Stimulated activated CD4-positive, alpha-beta T cell treated with anti-CD3 and anti-CD28 coated beads, TNF-alpha, amount 100 ng/mL, for 48 hours (primary cell): ENCODE results near the gene COPB2.
"Not testable (repeated sequence)": the region's sequence is repeated elsewhere in the genome, so short reads cannot be mapped to it uniquely, and the experiment has no call there.

Source experiments
- DNase-seq, 3 donors: peaks; one replicate each; pipeline ENCODE4 v3.0.0-alpha.2; 2020; ENCODE audit warnings: low read depth in 3 of 3

The COPB2 gene

DNA sequence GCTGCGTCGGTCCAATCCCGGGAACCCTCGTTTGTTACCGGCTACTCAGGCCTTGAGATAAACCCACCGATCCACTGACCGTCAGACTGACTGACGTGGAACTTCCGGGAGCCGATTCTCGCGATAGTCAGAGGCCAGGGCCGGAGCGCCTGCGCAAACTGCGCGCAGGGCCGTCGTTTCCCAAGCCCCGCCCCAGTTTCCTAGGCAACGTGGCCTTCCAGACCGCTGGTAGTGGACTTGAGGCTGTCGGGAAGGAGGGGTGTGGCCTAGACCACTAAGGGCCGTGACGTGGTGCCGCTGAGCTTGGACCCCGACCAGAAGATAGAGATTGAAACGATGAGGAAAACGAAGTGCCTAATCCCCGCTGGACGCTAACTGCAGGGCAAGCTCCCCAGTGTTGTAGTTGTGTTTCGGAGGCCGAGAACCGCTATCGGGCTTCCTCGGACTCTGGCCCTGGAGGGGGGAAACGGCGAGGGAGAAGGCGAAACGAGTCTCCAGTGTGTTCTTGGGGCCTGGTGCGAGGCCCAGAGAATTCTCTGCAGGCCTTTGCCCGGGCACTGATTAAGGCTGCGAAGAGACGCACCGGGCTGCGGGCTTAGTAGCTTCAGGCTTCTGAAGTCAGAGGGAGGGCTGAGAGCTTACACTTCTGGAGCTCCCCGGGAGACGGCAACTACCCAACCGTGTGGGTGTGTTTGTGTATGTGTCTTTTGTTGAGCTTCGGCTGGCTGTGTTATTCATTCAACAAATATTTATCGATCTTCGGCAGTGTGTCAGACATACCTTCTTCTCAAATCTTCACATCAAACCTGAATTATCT, at the start of gene COPB2:
TSS of gene COPB2 (minus strand) at position 96 of the 817 bp plus-strand sequence. CDS start 97 bp downstream, outside the sequence.
- DNase-seq = peak; percentile 90 to 97 (median 96)

DNA sequence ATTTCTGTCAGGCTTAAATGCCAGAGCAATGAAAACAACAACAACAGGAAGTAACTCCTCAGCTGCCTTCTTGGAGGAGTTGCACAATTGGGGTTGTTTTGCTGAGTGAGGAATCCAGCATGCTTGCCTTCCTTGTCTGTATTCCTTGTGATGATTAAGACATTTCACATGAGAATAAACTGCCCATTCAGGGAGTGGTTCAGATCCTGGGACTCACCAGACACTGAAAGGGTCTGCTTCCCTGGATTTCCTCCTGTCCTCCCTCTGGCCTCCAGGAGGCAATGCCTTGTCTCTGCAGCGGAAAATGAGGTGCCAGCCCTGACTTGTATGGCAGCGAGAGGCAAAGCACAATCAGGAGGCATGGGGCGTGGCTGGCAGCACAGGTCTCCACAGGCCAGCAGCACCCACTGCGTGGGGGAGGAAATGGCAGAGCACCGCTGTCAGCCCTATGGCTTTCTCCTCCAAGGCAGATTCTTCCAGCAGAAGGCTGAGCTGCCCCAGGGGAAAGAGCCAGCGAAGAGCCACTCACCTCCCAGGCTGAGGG, 45.4 kb upstream of the COPB2 start:
- DNase-seq = no peak

DNA sequence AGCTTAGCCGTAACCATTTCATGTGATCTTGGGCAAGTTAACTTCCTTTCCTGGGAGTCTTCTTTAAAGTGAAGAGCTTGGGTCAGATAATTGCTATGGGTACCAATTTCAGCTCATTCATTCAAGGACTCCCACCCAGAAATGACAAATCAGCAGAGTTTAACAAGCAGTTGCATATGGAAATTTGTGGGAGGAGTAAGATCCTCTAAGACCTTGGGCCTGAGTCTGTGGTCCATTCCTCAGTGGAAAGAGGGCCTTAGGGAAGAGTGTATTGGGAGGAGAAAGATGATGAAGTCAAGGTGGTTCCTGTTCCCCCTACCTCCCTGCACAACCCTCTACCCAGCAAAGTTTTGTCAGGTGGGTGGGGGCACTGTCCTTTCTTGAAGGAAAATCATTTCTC, 44.8 kb upstream of the COPB2 start:
- no peak for DNase-seq

DNA sequence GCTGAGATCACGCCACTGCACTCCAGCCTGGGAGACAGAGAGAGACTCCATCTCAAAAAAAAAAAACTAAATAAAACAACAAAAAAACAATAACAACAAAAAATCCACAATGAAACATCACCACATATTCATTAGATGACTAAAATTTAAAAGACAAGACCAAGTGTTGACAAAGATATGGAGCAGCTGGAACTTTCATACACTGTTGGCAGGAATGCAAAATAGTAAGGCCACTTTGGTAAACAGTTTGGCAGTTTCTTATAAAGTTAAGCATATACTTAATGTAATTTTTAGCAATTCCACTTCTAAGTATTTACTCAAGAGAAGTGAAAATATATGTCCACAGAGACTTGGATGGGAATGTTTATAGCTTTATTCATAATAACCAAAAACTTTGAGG, 43.6 kb upstream of the COPB2 start:
- no peak for DNase-seq

DNA sequence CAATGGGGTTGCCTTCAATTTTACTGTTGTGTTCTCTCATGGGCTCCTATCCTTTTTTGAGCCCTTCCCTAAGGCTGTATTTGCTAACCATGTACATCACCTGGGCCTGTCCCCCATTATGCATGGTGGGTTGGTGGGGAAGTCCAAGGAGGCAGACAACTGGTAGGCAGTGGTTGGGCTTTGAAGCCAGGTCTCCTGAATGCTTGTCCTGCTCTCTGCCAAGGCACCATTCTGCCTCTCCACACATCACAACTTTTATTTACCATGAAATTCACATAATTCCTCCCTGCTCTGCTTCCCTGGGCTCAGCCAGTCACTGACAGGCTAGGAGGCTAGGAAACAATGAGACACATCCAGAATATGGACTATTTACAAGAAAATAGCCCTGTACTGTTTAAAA, 41.0 kb upstream of the COPB2 start:
- no peak for DNase-seq

DNA sequence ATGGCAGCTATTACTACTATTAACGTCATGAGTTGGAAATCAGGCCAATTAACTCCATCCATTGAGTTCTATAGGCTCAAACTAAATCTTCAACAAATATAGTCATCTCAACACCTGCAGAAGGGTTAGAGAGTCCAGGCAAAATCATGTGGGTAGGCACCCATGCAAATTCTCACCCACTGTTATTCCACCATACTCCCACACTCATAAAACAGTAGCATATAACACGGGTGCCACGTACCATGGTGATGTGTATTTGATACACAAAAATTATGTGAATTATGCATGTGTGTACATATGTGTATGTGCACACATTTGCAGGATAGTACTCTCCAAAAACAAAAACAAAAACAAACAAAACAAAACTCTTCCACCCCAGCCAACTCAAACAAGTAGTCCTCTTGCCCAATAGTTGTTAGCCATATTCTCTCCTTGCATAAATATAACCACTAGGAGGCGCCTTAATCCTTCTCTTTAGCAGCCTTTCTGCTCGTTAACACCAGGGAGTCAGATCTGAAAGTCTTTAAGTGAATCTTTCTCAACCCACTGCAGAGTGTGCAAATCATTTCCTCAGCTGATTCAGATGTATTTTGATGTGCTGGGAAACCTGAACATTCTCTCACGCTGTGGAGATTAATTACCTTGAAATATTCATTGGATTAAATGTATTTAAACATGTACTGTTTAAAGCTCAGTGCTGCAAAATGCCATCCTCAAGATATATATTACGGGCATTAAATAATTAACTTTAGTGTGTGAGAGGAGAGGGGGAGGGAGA, 38.0 kb upstream of the COPB2 start:
- DNase-seq = peak in 1 of 3 donors; percentile 4

DNA sequence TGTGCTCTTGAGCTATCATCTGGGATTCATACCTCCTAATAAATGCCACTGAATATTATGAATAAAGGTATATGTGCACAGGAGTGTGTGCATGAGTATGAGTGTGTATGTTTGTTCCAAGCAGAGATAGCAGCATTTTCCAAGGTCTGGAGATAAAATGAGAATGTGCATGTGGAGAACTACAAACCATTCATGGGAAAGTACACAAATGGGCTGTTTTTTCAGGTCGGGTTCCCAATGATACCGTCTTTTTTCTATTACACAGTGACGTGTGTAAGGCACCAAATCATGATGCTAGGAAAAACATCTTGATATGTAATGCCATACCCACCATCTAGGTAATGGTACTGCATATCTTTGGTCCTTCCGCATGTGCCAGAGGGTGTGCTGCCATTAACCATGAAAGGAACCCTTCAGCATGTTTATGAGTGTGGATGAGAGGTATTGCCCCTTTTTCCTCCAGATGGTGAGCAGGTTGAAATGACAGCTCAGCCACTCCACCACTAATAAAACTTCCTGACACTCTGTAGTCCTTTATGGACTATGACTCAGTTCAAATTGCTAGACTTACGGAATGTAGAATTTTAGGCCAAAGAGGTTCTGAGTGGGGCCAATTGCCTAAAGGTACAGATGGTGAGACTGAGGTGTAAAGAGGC, 36.4 kb upstream of the COPB2 start:
- DNase-seq = no peak

DNA sequence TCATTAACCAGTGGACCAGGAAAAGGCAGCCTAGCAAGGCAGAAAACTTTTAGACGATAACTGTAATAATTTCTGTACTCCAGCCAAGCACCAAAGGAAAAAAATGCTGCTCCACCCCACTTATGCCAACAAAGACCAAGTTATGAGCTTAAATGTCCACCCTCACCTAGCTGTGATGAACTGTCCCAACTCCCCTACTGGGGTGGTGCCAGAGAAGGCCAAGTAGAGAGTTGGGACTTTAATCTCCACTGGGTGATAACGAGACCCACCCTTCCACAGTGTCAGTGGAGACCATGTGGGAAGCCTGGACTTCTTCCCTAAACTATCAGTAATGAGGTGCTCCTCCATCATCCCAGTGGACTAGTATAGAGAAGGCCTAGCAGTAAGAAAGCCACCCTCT, 33.8 kb upstream of the COPB2 start:
- DNase-seq = no peak

DNA sequence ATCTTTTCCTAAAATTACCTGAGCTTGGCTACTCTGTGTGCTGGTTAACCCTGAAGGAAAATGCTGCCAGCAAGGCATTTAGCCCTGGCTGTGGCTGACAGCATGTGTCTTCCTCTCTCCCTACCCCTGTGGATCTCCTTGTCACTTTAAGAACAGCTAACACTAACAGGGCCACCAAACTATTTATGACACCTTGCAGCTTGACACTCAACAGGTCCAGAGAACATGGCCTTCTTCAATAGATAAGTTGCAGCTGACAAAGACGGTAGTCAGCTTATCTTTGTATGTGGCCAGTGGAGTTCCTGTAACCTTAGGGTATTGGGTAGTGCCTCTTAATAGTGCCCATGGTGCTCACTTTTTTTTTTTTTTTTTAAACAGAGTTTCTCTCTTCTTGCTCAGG, 32.0 kb upstream of the COPB2 start:
- no peak for DNase-seq

DNA sequence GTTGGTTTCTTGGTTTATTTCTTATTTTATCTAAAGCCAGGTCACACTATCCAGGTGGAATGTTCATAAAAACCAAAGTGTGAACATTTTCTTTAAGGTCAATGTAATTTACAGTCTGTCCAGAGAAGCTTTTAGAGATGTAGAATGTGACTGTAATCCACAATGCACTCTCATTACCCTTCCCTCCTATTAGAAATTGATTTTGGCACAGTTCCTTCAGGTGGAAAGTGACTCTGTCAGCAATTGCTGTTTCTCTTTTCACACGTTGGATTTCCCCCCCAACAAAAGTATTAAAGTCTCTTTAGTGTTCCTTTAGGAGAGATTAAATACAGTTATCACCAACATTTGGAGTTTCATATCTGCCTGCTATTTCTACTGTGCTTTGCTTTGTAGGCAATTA, 31.6 kb upstream of the COPB2 start:
- no peak for DNase-seq

DNA sequence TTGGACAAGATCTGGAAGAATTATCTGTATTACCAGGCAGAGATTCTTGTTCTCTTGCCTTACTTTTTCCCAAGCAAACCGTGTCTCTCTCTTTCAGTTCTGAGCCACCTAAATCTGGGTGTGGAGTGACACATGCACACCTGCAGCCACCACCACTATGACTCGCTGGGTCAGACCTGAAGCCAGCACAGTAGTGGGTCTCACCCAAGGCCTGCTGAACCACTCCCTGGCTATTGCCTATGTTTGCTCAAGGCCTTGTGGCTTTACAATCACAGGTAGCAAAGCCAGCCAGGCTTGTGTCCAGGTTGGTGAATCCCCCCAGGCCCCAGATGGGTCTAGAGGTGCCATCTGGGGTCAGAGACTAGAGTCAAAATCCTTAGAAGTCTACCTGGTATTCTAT, 28.7 kb upstream of the COPB2 start:
- no peak for DNase-seq

DNA sequence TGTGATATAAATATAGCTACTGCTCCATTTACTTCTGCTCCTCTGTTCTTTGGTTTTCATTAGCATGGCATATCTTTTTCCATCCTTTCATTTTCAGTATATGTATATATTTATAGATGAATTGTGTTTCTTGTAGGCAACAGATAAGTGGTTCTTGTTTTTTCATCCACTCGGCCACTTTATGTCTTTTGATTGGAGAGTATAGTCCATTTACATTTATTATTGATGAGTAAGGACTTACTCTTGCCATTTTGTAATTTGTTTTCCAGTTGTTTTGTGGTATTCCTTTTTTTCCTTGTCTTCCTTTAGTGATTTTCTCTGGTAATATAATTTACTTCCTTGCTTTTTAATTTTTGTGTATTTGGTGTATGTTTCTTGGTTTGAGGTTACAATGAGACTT, 26.8 kb upstream of the COPB2 start:
- no peak for DNase-seq

DNA sequence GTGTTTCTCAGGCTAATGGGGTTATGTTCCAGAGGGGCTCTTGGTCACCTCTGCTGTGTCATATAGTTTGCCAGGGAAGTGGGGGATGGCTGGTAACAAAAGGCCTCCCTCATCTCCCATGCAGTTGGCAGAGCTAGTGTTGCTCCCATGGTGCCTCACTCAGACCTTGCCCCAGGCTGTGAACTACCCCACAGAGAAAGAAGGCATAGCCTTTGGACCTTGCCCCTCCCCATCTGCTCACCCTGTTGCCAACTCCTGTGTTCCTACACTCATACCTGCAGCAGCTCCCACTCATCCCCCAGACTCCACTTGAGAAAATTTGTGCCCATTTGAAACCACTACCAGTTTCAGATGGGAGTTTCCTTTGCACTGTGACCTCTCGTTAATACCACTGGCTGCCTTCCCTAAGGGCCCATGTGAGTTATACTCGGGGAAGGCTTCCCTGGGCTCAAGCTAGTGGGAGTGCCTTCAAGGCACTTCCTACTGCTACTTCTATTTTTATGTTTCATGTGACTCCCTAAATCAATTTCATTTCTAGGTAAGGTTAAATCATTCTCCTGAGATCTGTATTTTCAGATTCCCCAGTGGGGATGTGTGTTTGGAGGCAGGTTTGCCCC, 25.3 kb upstream of the COPB2 start:
- no peak for DNase-seq

DNA sequence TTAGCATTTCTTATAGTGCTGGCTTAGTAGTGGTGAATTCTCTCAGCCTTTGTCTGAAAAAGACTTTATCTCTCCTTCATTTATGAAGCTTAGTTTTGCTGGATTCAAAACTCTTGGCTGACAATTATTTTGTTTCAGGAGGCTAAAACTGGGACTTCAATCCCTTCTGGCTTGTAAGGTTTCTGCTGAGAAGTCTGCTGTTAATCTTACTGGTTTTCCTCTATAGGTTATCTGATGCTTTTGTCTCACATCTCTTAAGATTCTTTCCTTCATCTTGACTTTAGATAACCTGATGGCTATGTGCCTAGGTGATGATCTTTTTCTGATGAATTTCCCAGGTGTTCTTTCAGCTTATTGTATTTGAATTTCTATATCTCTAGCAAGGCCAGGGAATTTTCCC, 23.4 kb upstream of the COPB2 start:
- DNase-seq = not testable (repeated sequence)

DNA sequence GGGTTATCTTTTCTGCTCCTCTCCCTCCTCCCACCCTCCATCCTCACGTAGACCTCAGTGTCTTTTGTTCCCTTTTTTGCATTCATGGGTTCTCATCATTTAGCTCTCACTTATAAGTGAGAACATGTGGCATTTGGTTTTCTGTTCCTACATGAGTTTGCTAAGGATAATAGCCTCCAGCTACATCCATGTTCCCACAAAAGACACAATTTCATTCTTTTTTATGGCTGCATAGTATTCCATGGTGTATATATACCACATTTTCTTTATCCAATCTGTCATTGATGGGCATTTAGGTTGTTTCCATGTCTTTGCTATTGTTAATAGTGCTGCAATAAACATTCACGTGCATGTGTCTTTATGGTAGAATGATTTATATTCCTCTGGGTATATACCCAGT, 11.7 kb upstream of the COPB2 start:
- DNase-seq = not testable (repeated sequence)

DNA sequence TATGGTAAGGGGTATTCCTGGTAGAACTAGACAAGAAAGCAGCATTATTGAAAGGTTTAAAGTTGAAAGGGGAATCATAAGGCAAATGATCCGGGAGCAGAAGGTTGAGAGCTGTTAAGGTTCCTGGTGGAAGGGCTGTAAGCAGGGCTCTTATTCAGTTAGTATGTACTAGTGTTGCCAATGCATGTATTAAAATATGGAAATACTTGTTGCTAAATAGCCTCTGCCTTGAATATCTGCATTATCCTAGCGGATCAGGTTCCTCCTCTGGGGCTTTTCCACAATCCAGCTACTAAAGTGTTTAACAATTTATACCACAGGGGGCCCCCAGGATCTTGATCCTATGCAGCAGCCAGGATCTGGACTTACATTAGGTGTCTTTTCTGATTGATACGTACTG, 7.3 kb upstream of the COPB2 start:
- no peak for DNase-seq

DNA sequence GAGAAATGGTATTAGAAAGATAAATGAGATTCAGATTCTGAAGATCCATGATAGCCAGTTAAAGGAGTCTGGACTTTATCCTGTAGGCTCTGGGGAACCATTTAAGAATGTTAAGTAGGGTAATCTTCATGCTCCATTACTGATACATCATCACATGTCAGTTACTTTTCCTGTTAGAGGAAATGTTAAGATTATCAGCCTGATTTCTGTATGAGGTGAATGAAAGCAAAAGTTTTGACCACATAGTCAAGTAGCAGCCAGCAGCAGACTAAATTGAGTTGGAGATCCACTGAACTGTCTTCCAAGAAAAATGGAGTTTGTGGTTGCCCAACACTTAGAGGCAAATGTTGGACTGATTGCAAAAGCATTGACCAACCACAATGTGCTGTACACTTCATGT, 4.7 kb upstream of the COPB2 start:
- no peak for DNase-seq

DNA sequence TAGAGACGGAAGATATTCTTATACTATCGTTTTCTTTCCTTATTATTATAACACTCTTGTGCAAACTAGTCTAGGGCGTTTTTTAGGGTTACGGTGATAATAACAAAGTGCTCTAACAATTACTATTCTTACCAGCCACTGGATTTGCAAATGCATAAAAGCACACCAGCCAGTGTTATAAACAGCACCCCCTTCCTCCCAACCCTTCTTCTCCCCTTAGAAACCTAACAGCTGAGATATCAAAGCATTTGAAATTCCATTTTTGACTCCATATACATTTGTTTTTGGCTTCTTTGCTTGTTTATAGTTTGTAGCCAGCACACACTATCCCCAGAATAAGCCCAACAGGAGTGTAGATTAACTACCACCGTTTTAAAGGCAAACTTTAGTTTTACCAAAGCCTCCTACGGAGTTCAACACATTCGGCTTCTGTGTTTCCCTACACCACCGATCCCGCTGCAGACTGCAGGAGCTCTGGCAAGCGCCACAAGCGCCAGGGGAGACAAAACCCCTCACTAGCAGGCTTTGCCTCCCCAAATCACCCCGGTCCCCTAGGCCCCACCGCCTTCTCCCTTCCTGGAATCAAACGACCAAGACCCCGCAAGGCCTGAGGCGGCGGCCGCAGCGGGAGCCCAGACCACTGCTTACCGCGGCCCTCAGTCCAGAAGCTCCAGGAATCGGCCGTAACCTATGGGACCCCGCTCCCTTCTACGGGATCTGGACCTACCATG, 461 bp downstream of the COPB2 start:
- DNase-seq = peak in 1 of 3 donors; percentile 23

DNA sequence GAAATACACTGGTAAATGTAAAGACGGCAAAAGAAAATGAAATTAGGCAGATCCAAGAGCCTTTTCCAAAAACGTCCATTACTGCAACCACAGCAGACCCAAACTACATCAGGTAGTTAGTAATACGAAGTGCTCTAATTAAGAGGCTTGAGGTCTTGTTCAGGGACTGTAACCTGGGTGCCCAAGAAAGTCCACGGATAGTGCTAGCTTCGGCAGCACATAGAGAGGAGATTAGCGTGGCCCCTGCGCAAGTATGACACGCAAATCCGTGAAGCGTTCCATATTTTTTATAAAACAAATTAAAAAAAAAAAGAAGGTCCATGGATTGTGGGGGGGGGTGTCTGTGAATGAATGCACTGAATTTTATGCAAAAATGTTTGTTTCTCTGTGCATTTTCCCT, 1.4 kb downstream of the COPB2 start:
- DNase-seq = no peak

DNA sequence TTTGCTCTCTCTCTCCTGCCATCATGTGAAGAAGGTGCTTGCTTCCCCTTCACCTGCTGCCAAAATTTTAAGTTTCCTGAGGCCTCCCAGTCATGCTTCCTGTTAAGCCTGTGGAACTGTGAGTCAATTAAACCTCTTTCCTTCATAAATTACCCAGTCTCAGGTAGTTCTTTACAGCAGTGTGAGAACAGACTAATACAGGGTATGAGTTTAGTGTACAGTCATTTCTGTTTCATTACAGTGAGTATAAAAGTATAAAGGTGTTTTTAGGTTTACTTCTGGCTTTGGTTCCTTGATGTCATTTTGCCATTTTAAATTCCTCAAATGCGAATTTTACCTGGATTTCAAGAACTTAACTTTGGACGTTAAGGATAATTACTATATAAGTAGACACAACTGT, 7.2 kb downstream of the COPB2 start:
- not testable (repeated sequence) for DNase-seq

DNA sequence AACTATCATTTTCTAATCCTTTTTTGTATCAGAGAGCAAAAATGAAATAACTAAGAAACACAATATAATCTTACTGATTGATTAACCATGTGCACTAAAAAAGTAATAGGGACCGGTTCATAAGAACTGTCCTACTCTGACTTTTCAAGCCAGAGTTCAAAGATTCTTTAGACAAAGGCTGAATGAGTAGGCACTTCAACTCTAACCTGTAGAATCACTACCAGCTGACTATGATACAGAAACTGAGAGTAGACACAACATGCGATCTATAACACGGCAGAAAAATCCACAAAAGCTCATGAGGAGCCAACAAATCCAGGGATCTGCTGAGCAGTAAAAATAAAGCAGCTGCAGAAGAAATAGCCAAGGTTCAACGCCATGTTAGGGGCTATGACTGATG, 8.9 kb downstream of the COPB2 start:
- no peak for DNase-seq
